NCI-H345 treated with DMSO at 0.1 percent for 48 hours (cell line): Measurements from ENCODE around the gene IQCC.

Source experiments
- DNase-seq: peaks from one replicate; lab custom pipeline; 2025; ENCODE audit not compliant: unreplicated experiment; lab: John Stamatoyannopoulos, UW

Gene IQCC

GRCh38 chr1:32255072-32256071 is 49.9 kb downstream of the IQCC start:
- no peak for DNase-seq

- DNase-seq, result no peak
These were observed 51.2 kb downstream of the IQCC start for GRCh38 chr1:32256473-32257226.

- no peak for DNase-seq
These were observed 51.7 kb downstream of the IQCC start for GRCh38 chr1:32257227-32257508.
